A549 (cell line): Measurements from ENCODE around the gene SAG. TPM values are rescaled to one million over a fixed set of nuclear protein-coding genes. Genes with fewer than 3 reads are reported as not detected.

Experiments used
- ATAC-seq, 2 experiments: fragments of 200-7000 bp in 1 of 2; fragments of >200 bp in 1 of 2; cut with Nextera tagmentation in 1 of 2; cut with Tn5 transposase in 1 of 2; 3 replicates each; pipeline versions ENCODE4 v1.8.0 to v1.9.1; 2018 to 2020; ENCODE audit warnings: mild to moderate bottlenecking in 1 of 2, moderate library complexity in 1 of 2
- CTCF ChIA-PET: fragments of 300-600 bp; sonication (Branson Sonifier 250); formaldehyde crosslinking; extraction: SDS; loops from one replicate; lab custom pipeline; 2021; ENCODE audit warnings: antibody characterized with exemption, inconsistent platforms; lab: Yijun Ruan, JAX
- POLR2A ChIA-PET: fragments of 350-600 bp; formaldehyde crosslinking; extraction: SDS; loops from one replicate; lab custom pipeline; 2021; ENCODE audit warnings: antibody characterized with exemption, inconsistent platforms; lab: Yijun Ruan, JAX
- DNase-seq, 2 experiments: peaks; one replicate each; pipeline versions ENCODE4 v3.0.0 to v3.0.0-alpha.2; 2011 to 2016; ENCODE audit warnings: low read depth in 1 of 2, low spot score in 1 of 2
- FAIRE-seq: peaks from 2 replicates; lab custom pipeline; 2011; peaks lifted over from hg19 to GRCh38; lab: Jason Lieb, UNC
- H3K27ac ChIP-seq, 2 experiments: fragments of >200 bp; sonication (Bioruptor Twin); formaldehyde crosslinking; 3 replicates each; pipeline ENCODE4 v1.5.1; 2016 to 2017
- H3K4me1 ChIP-seq: fragments of >200 bp; sonication (Bioruptor Twin); formaldehyde crosslinking; 3 replicates; pipeline ENCODE4 v1.6.1; 2016
- H3K4me2 ChIP-seq: fragments of >200 bp; sonication (Bioruptor Twin); formaldehyde crosslinking; 3 replicates; pipeline ENCODE4 v1.6.1; 2016
- H3K4me3 ChIP-seq: fragments of >200 bp; sonication (Bioruptor Twin); formaldehyde crosslinking; 3 replicates; pipeline ENCODE4 v1.5.1; 2016
- H3K9me3 ChIP-seq: fragments of >200 bp; sonication (Bioruptor Twin); formaldehyde crosslinking; 3 replicates; pipeline ENCODE4 v1.6.1; 2016
- CBX2 ChIP-seq: fragments of 200-600 bp; sonication (generic); IDR thresholded peaks from 2 replicates; pipeline ENCODE4 v1.6.1; 2016; ENCODE audit warnings: low read depth, mild to moderate bottlenecking, borderline replicate concordance
- CHD4 ChIP-seq: fragments of 200-600 bp; sonication (generic); IDR thresholded peaks from 2 replicates; pipeline ENCODE4 v1.6.1; 2016; ENCODE audit warnings: antibody characterized with exemption, mild to moderate bottlenecking, borderline replicate concordance
- EHF ChIP-seq: fragments of 250-450 bp; sonication (Bioruptor Pico); IDR thresholded peaks from 2 replicates; pipeline ENCODE4 v1.5.0; 2020; ENCODE audit warnings: mild to moderate bottlenecking
- ELK1 ChIP-seq: fragments of 150-350 bp; IDR thresholded peaks from 2 replicates; pipeline ENCODE4 v1.6.1; 2014; ENCODE audit warnings: low read depth, mild to moderate bottlenecking, low read length
- FOSL2 ChIP-seq, 2 experiments: fragments of 450-650 bp in 1 of 2; fragments of >200 bp in 1 of 2; sonication (Bioruptor Twin) in 1 of 2; formaldehyde crosslinking; IDR thresholded peaks; 2 replicates each; pipeline versions ENCODE4 v1.5.0 to v1.6.1; 2016 to 2020; ENCODE audit warnings: mild to moderate bottlenecking in 1 of 2, moderate library complexity in 1 of 2
- HOXB13 ChIP-seq: fragments of 250-450 bp; sonication (Bioruptor Pico); IDR thresholded peaks from 2 replicates; pipeline ENCODE4 v1.5.0; 2020; ENCODE audit warnings: low read depth, mild to moderate bottlenecking, moderate library complexity
- HOXB5 ChIP-seq: fragments of 250-450 bp; sonication (Bioruptor Pico); IDR thresholded peaks from 2 replicates; pipeline ENCODE4 v1.5.0; 2020; ENCODE audit warnings: mild to moderate bottlenecking, moderate library complexity
- JUN ChIP-seq, 2 experiments: fragments of >200 bp; sonication (Bioruptor Twin); formaldehyde crosslinking; IDR thresholded peaks; 2 replicates in 1 of 2; 3 replicates in 1 of 2; pipeline ENCODE4 v1.6.1; 2016 to 2017
- JUNB ChIP-seq: fragments of >200 bp; sonication (Bioruptor Twin); formaldehyde crosslinking; IDR thresholded peaks from 2 replicates; pipeline ENCODE4 v1.6.1; 2016
- KDM1A ChIP-seq: fragments of 200-600 bp; sonication (generic); IDR thresholded peaks from 2 replicates; pipeline ENCODE4 v1.6.1; 2016; ENCODE audit warnings: low read depth, mild to moderate bottlenecking
- KDM5A ChIP-seq: fragments of 200-600 bp; sonication (generic); IDR thresholded peaks from 2 replicates; pipeline ENCODE4 v1.6.1; 2016; ENCODE audit warnings: antibody characterized with exemption, mild to moderate bottlenecking
- MAZ ChIP-seq: fragments of 150-350 bp; IDR thresholded peaks from 2 replicates; pipeline ENCODE4 v1.6.1; 2014; ENCODE audit warnings: antibody characterized with exemption, low read depth, low read length, borderline replicate concordance
- RFX5 ChIP-seq: fragments of 450-650 bp; IDR thresholded peaks from 2 replicates; pipeline ENCODE4 v1.7.1; 2014; ENCODE audit warnings: antibody characterized with exemption, mild to moderate bottlenecking, moderate library complexity
- ZC3H11A ChIP-seq: fragments of 450-650 bp; IDR thresholded peaks from 2 replicates; pipeline ENCODE4 v1.6.1; 2014; ENCODE audit warnings: antibody characterized with exemption, mild to moderate bottlenecking
- ZSCAN20 ChIP-seq: fragments of 250-450 bp; sonication (Bioruptor Pico); IDR thresholded peaks from 2 replicates; pipeline ENCODE4 v1.8.0; 2022; ENCODE audit warnings: mild to moderate bottlenecking, moderate library complexity
- WGBS: methylation state at CpG from one replicate; pipeline ENCODE4 v1.1.6; 2017; ENCODE audit errors: missing lambda C conversion rate; 5-methylcytosine and 5-hydroxymethylcytosine counted together
- polyA plus RNA-seq, 4 experiments: library from polyadenylated mRNA; depleted of rRNA in 3 of 4; stranded (reverse); fragments of >200 nt; fragmentation: RNase III in 1 of 4; extraction: RNeasy Plus Mini Kit Qiagen cat#74134 plus additional on column Dnase treatment in 1 of 4; gene quantifications; 2 replicates in 3 of 4; 3 replicates in 1 of 4; pipeline ENCODE4 v1.2.3, GENCODE V29; 2011 to 2017
- TF ChIP-seq, protein P1 (sequence below): fragments of 450-650 bp; IDR thresholded peaks from 2 replicates; pipeline ENCODE4 v1.6.1; 2014; ENCODE audit warnings: antibody characterized with exemption
- TF ChIP-seq, protein P2 (sequence below): fragments of 250-450 bp; sonication (Bioruptor Pico); IDR thresholded peaks from 2 replicates; pipeline ENCODE4 v1.5.0; 2021; ENCODE audit warnings: mild to moderate bottlenecking, moderate library complexity, borderline replicate concordance
- TF ChIP-seq, protein P3 (sequence below): IDR thresholded peaks from 2 replicates; pipeline ENCODE4 v1.6.1; 2012
- TF ChIP-seq, protein P4 (sequence below): fragments of >200 bp; sonication (Bioruptor Twin); formaldehyde crosslinking; IDR thresholded peaks from 3 replicates; pipeline ENCODE4 v1.6.1; 2016
- TF ChIP-seq, protein P5 (sequence below): fragments of 250-450 bp; sonication (Bioruptor Pico); IDR thresholded peaks from 2 replicates; pipeline ENCODE4 v1.5.0; 2020; ENCODE audit warnings: low read depth, mild to moderate bottlenecking, moderate library complexity

Gene SAG
- polyA plus RNA-seq, 2 of the 4 experiments (the other 2 are of a cell fraction), result not detected

DNA sequence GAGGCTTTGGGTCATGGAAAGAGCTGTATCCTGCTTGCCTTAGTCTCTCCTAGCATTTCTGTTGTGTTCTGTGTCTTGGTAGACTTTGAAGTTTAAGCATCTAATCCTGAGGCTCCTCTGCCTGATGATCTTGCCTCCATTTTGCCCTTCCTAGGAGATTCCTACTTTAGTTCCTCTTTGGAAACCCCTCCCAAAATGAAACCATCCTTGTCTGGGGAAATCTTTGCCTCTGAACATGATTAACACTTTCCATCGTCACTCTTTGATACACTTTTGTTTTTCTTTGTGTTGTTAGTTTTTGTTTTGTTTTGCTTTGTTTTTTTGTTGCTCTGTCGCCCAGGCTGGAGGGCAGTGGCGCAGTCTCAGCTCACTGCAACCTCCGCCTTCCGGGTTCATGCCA is 47.0 kb upstream of the SAG start:
- no peaks in the 10 kb centered on the region for H3K9me3 ChIP-seq
- no peak overlapping the region for H3K27ac ChIP-seq
- peaks cover 12% of the 10 kb centered on the region; the same call in 2 of the 3 replicates for H3K4me1 ChIP-seq
- ChIA-PET CTCF (interaction anchor here (1.5 to 6.4 kb wide), 2 partner anchors 8 to 12 kb away, joined by 5 to 49 read pairs; partner anchors contain the start of gene ATG16L1), POLR2A (interaction anchor here (1.4 kb wide), 1 partner anchor 9 kb away, joined by 3 read pairs; the partner anchor contains the start of gene ATG16L1)
- no peak overlapping the region for H3K4me2 ChIP-seq
- ATAC-seq (no peak), FAIRE-seq (no peak), DNase-seq (no peak)
- WGBS, result 96% methylated on average over 5 of the region's 5 CpGs
- no peak for TF ChIP-seq FOSL2 (IDR thresholded peaks at IDR 0.05)
- TF ChIP-seq FOSL2 (CRISPR knock-in tag; IDR thresholded peaks at IDR 0.05), result no peak
- no peak for TF ChIP-seq CHD4
- no peak for TF ChIP-seq JUN (IDR thresholded peaks at IDR 0.05)
- TF ChIP-seq, protein P1, sequence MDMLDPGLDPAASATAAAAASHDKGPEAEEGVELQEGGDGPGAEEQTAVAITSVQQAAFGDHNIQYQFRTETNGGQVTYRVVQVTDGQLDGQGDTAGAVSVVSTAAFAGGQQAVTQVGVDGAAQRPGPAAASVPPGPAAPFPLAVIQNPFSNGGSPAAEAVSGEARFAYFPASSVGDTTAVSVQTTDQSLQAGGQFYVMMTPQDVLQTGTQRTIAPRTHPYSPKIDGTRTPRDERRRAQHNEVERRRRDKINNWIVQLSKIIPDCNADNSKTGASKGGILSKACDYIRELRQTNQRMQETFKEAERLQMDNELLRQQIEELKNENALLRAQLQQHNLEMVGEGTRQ, result no peak
- no peak for TF ChIP-seq MAZ
- no peak for TF ChIP-seq KDM1A
- TF ChIP-seq, protein P2, sequence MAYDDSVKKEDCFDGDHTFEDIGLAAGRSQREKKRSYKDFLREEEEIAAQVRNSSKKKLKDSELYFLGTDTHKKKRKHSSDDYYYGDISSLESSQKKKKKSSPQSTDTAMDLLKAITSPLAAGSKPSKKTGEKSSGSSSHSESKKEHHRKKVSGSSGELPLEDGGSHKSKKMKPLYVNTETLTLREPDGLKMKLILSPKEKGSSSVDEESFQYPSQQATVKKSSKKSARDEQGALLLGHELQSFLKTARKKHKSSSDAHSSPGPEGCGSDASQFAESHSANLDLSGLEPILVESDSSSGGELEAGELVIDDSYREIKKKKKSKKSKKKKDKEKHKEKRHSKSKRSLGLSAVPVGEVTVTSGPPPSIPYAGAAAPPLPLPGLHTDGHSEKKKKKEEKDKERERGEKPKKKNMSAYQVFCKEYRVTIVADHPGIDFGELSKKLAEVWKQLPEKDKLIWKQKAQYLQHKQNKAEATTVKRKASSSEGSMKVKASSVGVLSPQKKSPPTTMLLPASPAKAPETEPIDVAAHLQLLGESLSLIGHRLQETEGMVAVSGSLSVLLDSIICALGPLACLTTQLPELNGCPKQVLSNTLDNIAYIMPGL (CRISPR knock-in tag), result no peak
- no peak for TF ChIP-seq HOXB13 (CRISPR knock-in tag)
- TF ChIP-seq CBX2, result no peak
- no peak for TF ChIP-seq HOXB5 (CRISPR knock-in tag)
- TF ChIP-seq ZC3H11A, result no peak
- TF ChIP-seq EHF (CRISPR knock-in tag), result no peak
- TF ChIP-seq KDM5A, result no peak
- TF ChIP-seq JUNB, result no peak
- no peak for TF ChIP-seq ZSCAN20 (CRISPR knock-in tag)
- TF ChIP-seq ELK1, result no peak
- TF ChIP-seq, protein P3, sequence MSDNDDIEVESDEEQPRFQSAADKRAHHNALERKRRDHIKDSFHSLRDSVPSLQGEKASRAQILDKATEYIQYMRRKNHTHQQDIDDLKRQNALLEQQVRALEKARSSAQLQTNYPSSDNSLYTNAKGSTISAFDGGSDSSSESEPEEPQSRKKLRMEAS, result no peak
- TF ChIP-seq, protein P4, sequence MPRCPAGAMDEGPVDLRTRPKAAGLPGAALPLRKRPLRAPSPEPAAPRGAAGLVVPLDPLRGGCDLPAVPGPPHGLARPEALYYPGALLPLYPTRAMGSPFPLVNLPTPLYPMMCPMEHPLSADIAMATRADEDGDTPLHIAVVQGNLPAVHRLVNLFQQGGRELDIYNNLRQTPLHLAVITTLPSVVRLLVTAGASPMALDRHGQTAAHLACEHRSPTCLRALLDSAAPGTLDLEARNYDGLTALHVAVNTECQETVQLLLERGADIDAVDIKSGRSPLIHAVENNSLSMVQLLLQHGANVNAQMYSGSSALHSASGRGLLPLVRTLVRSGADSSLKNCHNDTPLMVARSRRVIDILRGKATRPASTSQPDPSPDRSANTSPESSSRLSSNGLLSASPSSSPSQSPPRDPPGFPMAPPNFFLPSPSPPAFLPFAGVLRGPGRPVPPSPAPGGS, result no peak
- TF ChIP-seq, protein P5, sequence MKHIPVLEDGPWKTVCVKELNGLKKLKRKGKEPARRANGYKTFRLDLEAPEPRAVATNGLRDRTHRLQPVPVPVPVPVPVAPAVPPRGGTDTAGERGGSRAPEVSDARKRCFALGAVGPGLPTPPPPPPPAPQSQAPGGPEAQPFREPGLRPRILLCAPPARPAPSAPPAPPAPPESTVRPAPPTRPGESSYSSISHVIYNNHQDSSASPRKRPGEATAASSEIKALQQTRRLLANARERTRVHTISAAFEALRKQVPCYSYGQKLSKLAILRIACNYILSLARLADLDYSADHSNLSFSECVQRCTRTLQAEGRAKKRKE (CRISPR knock-in tag), result no peak
- TF ChIP-seq RFX5, result no peak
- H3K4me3 ChIP-seq, result no peak overlapping the region
